Dermis blood vessel endothelial cell (primary cell): ENCODE measurements around the gene DRAM1. TPM values are rescaled to one million over a fixed set of nuclear protein-coding genes. Genes with fewer than 3 reads are reported as not detected.
"Not testable (repeated sequence)": the region's sequence is repeated elsewhere in the genome, so short reads cannot be mapped to it uniquely, and the experiment has no call there.

Source experiments
- DNase-seq: peaks from one replicate; pipeline ENCODE4 v3.0.0; 2010
- total RNA-seq: library from RNA; depleted of rRNA; stranded (reverse); fragments of >200 nt; gene quantifications from 2 replicates; pipeline ENCODE4 v1.2.3, GENCODE V29; 2014

Gene DRAM1
- total RNA-seq = 22.3 and 30.1 TPM in 2 replicates

GRCh38 chr12:101876861-101877805, at the start of gene DRAM1:
Gene DRAM1, plus strand, starts transcription at chr12:101877580. Its CDS starts 210 bp downstream, at chr12:101877790.
- peak; percentile 90 for DNase-seq

- no peak for DNase-seq
Observed at GRCh38 chr12:101828463-101829196, 48.8 kb upstream of the DRAM1 start.

GRCh38 chr12:101829639-101830366, 47.6 kb upstream of the DRAM1 start:
- DNase-seq = no peak

- peak; percentile 96 for DNase-seq
Observed at GRCh38 chr12:101830367-101831325, 46.7 kb upstream of the DRAM1 start, which contains the start of gene GNPTAB. Gene GNPTAB, minus strand, starts transcription at chr12:101830959. Its CDS starts 284 bp downstream, at chr12:101830675.

GRCh38 chr12:101832030-101832429, 45.4 kb upstream of the DRAM1 start:
- DNase-seq = no peak

GRCh38 chr12:101838628-101839323, 38.6 kb upstream of the DRAM1 start:
- DNase-seq = no peak

GRCh38 chr12:101839324-101840283, 37.8 kb upstream of the DRAM1 start:
- peak; percentile 84 for DNase-seq

GRCh38 chr12:101841069-101841468, 36.3 kb upstream of the DRAM1 start:
- DNase-seq = no peak

- no peak for DNase-seq
Observed at GRCh38 chr12:101845137-101845711, 32.2 kb upstream of the DRAM1 start.

GRCh38 chr12:101847325-101847724, 30.1 kb upstream of the DRAM1 start:
- no peak for DNase-seq

GRCh38 chr12:101850199-101850598, 27.2 kb upstream of the DRAM1 start:
- no peak for DNase-seq

- no peak for DNase-seq
Observed at GRCh38 chr12:101852998-101853397, 24.4 kb upstream of the DRAM1 start.

- no peak for DNase-seq
Observed at GRCh38 chr12:101854747-101855146, 22.6 kb upstream of the DRAM1 start.

- peak; percentile 25 for DNase-seq
Observed at GRCh38 chr12:101855364-101855884, 22.0 kb upstream of the DRAM1 start.

- no peak for DNase-seq
Observed at GRCh38 chr12:101855976-101856375, 21.4 kb upstream of the DRAM1 start.

GRCh38 chr12:101856614-101857013, 20.8 kb upstream of the DRAM1 start:
- not testable (repeated sequence) for DNase-seq

GRCh38 chr12:101857043-101857558, 20.3 kb upstream of the DRAM1 start:
- peak; percentile 75 for DNase-seq

GRCh38 chr12:101858361-101858760, 19.0 kb upstream of the DRAM1 start:
- DNase-seq = no peak
